Glomerular visceral epithelial cell (primary cell): Measurements from ENCODE around the gene LTF.

Experiments
- DNase-seq: peaks from one replicate; pipeline ENCODE4 v3.0.0-alpha.2; 2016; ENCODE audit errors: extremely low spot score

Gene LTF

DNA sequence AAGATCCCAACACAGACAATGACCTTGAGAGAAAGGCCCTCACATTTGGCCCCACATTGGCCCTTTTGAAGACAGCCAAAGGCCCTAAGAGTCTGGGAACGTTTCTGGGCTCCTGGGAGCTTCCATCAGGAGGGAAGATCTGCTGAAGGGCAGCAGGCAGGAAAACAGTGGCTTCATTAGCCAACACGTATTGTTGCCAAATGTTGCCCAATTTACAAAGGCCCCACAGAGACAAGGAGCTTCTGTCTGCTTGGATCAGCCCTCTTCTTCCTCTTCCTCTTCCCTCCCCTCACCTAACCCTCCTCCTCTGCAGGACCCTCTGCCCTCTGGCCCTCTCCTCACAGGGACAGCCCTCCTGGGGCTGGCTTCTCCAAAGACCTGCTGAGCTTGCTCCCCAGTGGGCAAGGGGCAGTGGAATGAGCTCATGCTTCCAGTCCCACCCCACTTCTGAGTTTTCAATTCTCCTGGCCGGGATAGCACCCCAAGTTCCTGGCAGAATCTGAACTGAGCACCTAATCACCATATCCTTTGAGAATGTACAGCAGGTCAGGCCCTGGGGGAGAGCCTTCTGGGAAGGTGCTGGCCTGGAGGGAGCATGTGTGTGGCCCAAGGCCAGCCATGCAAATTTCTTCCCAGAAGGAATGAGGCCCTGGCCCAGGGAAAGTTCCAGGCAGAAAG, 5.1 kb upstream of the LTF start:
- no peak for DNase-seq

DNA sequence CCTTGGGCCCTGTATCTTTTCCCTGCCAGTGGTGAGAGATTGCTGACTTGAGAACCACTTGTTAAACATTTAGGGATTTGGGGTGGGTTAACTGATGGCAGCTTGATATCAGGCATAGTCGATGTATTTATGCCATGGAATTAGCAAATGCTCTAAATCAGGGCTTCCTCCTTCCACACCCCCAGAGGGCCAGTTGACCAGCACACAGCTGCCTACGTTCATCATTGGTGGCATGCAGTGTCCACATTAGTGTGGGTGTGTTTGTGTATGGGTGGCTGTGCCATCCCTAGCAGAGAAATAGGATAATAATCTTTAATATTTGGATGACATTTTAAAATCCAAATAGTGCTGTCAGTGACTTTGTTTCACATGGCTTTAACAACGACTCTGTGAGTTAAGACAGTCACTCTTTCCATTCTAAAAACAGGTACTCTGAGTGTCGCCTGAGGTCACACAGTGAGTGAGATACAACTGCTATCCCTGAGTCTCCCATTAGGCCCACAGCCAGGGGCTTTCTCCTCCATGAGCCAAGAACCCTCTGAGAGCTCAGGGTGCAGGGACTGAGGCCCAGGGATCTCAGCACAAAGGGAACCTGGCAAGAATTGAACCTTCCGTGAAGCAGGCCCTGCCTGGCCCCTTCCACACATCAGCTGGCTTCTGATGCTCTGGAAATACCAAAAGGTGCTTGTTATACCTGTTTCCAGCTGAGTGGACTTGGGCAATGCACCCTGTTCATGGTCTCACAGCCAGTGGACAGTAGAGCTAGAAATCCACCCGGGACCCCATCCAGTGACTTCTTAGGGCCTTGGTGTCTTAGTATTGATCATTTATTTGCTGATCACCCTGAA, 4.3 kb upstream of the LTF start:
- no peak for DNase-seq

DNA sequence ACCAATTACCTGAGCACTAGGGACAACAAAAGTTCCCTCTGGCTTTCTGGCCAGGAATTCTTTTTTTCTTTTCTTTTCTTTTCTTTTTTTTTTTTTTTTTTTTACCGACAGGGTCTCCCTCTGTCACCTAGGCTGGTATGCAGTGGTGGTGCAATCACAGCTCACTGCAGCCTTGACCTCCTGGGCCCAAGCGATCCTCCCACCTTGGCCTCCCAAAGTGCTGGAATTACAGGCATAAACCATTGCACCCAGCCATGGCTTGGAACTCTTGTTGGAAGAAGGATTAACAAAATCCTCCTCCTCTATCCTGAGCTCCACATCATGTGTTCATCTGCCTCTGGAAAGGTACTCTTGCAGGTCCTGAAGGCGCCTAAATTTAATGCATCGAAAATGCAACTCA, 2.9 kb upstream of the LTF start:
- DNase-seq = no peak

DNA sequence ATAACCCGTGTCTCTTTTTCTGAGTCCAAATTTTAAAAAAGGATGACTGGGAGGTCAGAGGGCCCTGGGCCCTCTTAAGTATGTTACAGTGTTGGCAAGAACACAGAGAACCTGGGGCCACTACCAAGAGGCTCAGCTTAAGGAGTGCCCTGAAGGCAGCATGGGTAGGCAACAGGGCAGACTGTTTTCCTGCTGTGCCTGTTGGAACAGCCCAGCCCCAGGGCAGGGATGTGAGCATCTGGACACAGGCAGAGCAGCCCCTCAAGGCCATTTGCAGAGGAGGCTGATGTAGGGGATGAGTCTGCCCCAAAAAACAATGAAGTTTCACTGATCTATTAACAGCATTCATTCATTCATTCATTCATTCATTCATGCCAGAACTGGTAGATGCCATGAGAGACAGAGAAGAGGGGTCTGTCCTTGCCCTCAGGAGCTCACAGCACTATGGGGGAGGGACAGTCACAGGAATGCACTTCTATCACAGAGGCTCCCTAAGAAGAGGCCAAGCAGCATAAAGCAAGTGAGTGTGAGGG, 2.2 kb upstream of the LTF start:
- no peak for DNase-seq

DNA sequence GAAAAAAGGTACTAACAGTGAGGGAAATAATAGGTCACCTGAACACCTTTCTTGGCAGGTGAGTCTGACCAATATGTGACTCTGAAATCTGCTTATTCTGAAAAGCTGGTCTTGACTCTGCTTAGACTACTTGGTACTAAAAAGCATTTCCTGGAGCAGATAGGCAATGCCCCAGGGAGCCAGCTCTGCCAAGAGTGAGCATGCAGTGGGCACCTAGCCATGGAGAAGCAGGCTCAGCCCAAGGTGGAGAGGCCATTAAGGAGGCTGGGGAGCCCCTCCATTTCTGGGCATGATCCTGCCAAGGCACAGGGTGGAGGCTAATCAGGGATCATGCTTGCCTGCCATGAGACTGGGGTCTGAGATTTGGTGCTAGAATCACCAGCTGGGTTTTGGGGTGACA, 1.6 kb upstream of the LTF start:
- DNase-seq = no peak

DNA sequence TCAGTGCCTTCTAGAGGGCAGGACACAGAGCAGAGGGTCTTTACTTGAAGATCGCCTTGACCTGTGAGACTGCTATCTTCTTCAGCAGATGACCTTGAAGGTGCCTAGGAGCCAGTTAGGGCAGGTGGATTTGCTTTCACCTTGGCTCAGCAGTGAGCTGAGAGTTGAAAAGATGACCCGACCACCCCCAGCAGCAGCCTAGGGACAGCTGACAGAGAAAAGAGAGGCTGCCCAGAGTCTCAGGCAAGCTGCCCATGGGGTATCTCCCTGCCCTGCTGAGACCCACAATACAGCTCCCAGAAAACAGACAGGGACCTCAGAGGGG, 453 bp upstream of the LTF start:
- no peak for DNase-seq

DNA sequence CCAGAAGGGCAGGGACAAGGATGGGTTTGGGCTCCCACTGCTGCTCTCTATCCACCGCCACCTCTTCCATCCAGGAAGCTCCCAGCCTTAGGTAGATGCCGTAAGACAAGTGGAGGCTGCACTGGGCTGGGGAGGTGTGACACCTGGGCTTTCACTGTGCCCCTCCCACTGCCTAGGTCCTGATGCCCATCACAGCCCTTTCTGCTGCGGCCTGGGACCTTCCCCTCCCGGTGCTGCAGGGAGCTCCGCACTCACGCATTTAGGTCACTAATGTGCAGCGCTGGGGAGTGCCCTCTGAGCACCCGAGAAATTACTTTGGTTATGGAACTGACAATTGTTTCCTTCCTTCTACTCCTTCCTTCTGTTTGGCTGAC, 850 bp downstream of the LTF start:
- no peak for DNase-seq

DNA sequence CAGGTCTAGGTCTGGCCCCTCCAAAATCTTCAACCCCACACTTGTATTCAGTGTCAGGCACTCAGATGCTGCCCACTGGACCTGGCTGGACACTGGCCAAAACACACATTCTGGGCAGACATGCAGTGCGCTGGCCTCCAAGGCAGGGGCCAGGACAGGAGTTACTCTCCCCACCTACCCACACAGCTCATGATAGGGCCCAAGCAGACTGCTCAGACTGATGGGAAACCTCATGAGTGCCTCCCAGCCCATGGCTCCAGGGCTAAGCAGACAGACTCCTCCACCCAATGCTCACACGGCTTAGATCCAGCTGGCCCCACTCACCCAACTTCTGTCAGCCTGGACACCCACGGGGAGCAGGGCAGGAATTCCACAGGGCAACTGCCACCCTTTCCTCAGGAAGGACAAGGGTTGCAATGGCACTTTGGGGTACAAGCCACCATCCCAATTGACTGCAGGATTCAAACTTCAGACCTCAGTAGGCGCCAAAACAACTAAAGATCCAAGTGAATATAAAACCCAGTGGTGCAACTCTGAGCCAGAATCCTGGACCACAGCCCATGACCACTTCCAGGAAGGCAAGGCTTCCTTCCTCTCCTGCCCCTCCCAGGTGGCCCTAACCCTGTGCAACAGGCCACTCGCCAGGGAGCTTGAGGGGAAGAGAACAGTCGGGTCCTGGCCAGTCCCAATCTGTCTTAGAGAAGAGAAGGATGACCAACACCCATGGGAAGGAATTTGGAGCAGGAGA, 1.4 kb downstream of the LTF start:
- DNase-seq = no peak

DNA sequence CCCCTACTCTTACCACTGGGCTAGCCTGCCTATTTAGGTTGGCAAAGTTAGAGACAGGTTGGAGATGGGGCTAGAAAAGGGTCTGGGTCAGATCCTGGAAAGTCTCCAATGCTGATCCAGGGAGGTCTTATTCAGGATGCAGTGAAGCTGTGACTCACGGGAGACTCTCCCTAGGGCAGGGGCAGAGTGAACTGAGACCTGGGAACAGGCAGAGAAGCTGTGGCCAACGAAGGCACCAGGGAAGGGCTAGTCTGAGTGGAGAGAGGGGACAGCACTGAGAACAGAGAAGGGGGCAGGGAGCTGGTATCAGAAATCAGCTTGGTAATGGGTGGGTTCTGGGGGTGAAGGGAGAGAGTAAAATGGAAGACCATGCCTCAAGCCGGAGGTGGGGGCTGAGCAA, 2.2 kb downstream of the LTF start:
- no peak for DNase-seq

DNA sequence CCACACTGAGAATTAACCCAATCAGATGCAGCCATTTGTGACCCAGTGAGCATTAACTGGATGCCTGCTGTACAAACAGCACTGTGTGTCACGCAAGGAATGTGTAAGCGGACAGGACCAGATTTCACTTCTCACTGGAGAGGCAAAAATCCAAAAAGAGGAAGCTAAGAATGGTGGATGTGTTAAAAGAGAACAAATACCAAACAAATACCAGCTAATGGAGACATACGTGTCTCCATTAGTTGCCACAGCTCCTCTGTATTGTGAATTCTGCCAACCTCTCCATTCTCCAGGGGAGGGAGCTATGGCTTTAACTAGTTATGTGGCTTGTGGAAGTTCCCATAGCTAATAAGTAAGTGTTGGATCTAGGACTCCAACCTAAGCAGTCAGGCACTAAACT, 2.6 kb downstream of the LTF start:
- no peak for DNase-seq

DNA sequence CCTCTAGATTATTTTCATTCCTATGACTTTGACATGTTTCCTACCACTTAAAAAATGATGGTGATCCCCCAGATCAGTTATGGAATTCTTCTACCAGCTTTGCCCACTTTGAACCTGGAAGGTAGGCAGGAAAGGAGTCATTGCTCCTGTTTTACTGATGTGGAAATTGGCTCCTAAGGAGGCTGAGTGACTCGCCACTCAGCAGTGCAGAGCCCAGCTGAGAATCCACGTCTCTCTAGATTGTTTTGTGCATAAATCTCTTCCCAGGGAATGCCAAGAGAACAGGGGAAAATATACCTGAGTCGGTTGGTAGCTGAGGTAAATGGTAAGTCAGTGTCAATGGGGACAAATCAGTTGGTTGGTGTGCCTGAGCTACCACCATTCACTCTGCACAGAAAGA, 4.7 kb downstream of the LTF start:
- no peak for DNase-seq

DNA sequence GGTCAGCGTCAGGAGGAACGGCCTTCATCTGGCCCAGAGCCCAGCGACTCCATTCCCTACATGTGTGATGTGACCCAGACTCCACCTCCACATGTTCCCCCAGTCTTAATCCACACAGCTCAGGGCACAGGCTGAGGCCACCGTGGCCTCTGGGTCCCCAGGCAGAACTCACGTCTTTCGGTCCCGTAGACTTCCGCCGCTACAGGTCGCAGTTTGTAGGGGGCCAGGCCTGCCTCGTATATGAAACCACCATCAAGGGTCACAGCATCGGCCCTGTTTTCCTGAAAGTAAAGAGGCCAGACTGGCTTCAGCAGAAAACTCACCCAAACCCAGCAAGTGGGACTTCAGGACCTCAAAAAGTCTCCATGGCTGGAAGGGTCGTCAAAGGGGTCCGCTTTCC, 8.6 kb downstream of the LTF start:
- no peak for DNase-seq

DNA sequence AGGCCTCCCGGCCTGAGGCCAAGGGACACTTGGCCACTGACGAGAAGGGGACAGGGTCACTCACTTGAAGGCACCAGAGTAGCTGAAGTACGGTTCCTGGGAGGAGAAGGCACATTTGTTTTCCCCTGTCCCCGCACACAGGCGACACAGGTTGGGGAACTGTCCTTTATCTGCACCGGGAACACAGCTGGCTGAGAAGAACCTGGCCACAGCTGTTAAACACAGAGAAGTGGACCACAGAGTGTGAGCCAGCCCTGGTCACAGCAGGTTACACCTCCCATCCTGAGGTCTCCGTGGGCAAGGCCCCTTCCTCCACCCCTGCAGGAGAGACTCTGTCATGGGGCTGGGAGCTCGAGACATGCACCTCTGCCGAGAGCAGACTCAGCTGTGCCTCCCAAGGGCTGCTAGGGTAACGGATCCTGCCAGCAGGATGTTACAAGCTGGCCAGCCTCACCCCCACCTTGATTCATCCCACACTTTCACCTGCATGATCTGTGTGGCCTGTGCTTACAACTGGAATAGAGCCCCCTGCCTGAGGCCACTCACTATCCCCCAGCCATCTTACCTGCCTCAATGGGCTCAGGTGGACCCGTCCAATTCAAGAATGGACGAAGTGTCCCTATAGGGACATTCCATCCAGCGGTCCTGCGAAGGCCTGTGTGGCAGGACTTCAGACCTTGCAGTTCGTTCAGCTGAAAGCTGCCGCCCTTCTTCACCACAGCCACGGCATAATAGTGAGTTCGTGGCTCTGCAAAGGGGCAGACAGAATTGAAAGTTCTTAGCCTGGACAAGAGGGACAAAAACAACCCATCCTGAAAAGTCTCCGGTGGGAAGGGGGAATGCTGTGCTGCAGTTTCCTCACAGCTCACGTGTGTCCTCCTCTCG, 9.2 kb downstream of the LTF start:
- no peak for DNase-seq

DNA sequence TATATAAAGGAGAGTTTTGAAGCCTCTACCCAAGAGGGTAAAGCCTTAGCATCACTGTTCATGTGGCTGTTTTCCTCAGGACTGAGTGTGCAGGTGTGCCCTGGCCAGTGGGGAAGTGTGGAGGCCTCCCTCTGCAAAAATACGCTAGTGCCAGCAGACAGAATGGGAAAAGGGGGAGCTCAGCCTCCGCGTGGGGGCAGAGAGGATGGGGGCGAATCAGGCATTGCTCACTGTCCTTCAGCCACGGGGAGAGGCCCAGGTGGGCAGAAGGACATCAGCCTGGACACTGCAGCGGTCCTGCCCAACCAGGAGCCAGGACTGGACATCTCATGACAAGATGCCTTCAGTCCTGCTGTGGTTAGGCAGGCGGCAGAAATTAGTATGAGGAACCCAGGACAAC, 10.1 kb downstream of the LTF start:
- no peak for DNase-seq

DNA sequence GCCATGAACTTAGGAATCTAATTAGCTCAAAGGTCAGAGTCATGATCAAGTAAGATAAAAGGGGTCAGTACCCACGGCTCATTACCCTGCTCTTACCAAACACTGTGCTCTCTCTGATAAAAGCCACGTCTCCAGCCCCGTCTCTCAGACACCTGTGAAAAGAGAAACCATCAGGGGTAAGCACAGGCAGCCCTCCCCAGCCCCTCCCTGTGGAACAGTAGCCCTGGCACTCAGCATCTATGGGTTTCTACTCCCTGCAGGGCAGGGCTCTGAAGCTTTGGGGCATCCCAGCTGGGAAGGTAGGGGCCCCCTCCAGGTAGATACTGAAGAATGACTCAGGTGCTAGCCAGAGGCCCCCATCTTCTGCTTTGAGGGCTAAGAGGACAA, 10.5 kb downstream of the LTF start:
- no peak for DNase-seq

DNA sequence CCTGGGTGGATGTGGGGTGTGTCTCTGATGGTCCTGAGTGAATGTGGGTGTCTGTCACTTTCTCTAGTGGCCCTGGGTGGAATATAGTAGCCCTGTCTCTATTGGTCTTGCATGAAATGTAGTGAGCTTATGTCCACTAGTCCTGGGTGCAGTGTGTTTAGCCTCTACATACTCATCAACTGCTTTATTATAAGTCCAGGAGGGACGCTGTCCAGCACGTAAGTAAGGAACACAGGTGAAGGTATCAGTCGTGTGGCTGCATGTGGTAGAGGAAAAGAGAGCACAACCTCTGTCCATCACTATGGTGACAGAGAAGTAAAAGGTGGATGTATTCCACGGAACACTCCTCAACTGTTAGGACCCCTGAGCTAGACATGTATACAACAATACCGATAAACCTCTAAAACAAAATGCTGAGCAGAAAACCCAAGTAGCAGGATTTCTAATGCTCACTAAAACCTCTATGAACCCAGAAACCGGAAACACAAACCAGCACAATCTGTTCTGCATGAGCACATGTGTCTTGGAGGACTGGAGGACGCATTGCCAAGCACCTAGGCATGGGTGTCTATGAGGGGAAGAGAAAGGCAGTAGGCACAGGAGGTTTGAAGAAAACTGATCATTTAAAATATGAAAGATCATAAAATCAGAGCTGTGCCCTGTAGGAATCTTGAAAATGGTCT, 11.0 kb downstream of the LTF start:
- no peak for DNase-seq

DNA sequence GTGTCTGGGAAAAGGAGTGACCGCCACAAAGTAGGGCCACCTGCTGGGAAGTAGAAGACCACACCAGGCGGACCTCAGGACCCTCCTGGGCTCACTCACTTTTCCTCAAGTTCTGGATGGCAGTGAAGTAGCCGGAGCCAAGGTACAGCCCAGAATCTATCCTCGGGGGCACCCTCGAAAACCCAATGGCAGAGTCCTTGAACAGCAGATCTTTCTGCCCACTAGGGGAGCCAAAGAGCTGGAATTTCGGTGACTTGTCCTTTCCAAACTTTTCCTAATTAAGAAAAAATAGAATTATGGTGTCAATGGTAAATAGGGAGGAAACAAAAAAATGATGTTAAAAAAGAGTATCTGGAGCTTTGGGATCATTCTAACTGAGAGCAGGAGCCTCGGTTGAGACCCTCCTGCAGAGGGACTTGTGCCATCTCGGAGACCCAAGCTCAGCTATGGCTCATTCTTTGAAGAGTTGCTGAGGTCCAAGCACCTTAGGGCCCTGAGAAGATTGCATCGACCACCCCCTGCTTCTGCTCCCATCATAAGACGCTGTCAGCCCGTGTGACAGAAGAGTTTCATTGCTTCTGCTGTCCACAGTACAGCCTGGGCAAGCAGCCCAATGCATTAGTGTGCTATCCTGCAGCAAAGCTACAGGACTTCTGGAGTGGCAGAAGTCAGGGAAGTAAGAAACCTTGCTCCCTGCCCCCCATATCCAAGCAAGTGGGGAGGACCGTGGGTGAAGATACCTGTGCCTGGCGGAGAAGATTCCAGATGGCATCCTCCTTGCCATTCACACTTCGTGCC, 14.8 kb downstream of the LTF start:
- no peak for DNase-seq

DNA sequence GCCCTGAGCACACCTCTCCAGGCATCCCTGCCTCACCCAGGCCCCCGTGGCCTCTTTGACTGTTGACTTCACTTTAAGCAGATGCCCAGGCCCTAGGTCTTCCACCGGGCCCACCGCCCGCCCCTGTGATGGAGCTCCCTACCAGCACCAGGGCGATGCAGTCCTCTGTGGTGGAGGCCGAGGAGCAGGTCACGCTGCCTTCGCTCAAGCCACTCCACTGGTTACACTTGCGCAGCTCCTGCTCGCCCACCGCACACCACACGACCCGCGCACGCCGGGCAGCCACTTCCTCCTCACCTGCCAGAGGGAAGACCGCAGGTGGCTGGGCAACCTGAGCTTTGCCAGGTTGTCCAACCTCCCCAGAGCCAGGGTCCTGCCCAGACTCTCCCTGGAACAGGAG, 16.0 kb downstream of the LTF start:
- no peak for DNase-seq

DNA sequence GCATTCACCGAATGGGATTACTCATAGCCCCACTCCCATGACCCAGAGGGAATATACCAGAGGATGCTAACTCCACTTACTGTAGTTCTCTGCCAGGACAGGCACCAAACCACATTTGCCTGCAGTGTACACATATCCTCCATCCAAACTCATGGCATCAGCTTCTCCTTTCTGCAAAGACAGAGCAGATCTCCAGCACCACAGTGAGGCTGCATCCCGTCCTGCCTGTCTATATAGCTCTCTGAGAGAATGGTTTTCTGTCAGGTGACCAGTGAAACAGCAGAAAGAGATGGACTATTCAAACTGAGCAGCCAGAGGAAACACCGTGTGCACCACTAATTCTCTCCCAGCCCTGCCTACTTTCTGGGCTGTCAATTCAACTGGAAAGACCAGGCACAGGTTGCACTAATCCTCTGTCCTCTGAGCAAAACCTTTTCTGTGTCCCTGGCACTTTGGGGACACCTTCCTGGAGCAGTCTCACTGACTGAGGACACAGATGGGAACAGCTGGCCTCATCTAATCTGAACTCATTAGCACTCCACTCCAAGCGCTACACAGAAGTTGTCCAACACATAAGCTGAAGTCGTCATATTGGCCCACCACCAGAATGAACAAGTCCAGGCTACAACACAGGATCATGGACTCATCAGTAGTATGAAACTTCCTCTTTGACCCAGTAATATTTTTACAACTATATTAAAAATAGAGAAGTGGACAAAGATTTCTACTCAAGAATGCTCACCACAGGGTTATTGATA, 17.3 kb downstream of the LTF start:
- DNase-seq = no peak
